ENCODE measurements around the gene PCK1.
"Not testable (repeated sequence)": the region's sequence is repeated elsewhere in the genome, so short reads cannot be mapped to it uniquely, and the experiment has no call there.

The PCK1 gene

GRCh38 chr20:57560554-57561355, at the start of gene PCK1:
PCK1 (plus strand) TSS chr20:57561110; CDS start chr20:57561412, 302 bp downstream.
- DNase-seq (ENCODE audit: low read depth), result no peak

- not testable (repeated sequence) for DNase-seq (ENCODE audit: low read depth)
Measured at GRCh38 chr20:57511709-57512108, 49.2 kb upstream of the PCK1 start.

DNA sequence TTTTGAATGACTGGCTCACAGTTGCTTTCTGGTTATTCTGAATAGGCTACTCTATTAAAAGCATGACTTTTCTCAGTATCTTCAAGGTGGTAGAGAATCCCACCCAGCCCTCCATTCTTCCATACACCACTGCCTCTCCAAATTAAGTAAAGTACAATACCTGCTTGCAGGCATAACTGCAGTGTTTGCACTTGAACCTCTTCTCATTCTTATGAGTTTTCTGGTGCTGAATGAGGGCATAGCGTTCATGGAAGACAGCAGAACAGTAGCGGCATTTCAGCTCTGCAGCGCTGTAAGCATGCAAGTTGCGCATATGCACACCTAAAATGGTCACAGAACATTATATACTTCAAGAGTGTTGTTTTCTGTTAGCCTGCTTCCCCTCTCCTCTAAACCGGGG, 48.5 kb upstream of the PCK1 start:
- DNase-seq (ENCODE audit: low read depth), result no peak

DNA sequence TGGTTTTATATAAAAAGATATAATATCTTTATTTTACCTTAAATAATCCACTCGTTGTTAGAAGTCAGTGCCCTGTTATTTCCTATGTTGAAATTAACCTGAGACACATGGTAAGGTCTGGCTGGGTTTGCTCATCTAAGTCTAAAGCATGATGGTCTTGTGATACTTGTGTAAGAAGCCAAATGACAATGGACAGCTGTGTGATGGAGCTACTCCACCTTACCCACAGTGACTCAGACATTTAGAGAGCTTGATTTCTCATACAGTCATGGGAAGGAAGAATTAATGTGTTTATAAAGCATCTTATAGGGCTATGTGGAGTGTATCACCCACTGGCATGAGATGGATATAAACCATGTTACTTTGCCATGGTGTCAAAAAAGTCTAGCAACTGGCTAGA, 47.7 kb upstream of the PCK1 start:
- DNase-seq (ENCODE audit: low read depth), result no peak

- no peak for DNase-seq (ENCODE audit: low read depth)
Measured at GRCh38 chr20:57514273-57514751, 46.6 kb upstream of the PCK1 start.

DNA sequence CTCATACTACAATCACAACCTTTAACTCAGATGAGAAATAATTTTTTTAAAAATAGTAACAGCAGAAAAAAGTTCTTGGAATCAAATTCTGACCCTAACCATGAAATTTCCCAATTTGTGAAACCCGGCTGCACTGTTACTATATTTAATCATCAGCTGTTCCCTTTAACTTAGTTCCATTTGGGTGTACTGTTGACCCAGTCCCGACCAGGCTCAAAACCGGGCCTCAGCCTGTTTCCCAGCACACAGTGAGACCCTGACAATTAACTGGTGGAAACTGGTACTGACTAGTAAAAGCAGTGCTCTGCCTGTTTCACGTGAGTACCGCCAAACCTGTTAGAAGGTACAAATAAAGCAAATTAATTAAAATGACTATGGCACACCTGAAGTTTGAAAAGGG, 43.0 kb upstream of the PCK1 start:
- no peak for DNase-seq (ENCODE audit: low read depth)

GRCh38 chr20:57522380-57523140, 38.4 kb upstream of the PCK1 start:
- no peak for DNase-seq (ENCODE audit: low read depth)

- no peak for DNase-seq (ENCODE audit: low read depth)
Measured at GRCh38 chr20:57523782-57524181, 37.1 kb upstream of the PCK1 start.

DNA sequence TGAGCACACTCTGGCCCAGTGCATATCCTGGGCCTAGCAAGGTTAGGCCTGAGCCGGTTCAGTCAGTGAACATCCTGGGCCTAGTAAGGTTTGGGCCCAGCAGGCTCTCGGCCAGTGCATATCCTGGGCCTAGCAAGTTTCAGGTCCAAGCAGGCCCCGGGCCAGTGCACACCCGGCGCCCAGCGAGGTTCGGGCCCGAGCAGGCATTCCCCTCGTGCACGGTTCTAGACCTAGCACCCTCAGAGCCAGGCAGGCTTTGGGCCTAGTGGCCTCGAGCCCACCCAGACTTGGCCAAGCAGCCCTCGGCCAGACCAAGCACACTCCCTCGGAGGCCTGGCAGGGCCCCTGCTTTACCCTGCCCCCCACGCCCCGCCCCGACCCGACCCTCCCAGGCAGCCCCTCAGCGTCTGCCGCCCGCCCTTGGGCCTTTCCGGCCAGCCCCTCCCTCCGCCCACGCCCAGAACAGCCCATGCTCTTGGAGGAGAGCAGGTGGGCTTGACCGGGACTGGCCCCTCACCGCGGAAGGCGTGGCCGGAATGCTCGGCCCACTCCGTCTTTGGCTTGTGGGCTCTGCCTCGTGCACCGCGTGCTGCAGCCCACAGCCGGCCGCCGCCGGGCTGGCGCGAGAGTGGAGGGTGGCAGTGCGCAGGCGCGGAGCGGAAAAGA, 36.3 kb upstream of the PCK1 start, which contains the start of gene CTCFL:
Gene CTCFL (minus strand): TSS at position 630 of the 666 bp plus-strand sequence. CDS start 935 bp downstream, outside the sequence.
- DNase-seq (ENCODE audit: low read depth), result no peak

GRCh38 chr20:57525328-57526086, 35.4 kb upstream of the PCK1 start:
- DNase-seq (ENCODE audit: low read depth), result no peak

- DNase-seq (ENCODE audit: low read depth), result no peak
Measured at GRCh38 chr20:57526087-57526884, 34.6 kb upstream of the PCK1 start.

GRCh38 chr20:57526885-57527460, 33.9 kb upstream of the PCK1 start:
- no peak for DNase-seq (ENCODE audit: low read depth)

DNA sequence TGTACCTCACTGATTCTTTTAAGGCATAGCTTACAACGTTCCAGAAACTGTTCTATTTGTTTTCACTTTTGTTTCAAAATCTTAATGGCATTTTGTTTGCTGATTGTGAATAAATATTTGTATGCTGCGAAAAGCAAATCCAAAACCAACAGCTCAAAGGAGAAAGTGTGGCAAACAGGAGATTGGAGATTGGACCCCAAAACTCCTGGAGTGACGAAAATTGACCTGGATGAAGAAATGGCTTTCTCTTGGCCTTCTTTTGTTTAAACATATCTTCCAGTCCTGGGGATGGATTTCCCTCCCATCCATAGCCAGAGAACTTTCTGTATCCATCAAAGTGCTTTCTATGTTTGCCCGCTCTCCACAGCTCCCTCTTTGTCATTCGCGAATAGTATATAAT, 33.2 kb upstream of the PCK1 start:
- DNase-seq (ENCODE audit: low read depth), result no peak

DNA sequence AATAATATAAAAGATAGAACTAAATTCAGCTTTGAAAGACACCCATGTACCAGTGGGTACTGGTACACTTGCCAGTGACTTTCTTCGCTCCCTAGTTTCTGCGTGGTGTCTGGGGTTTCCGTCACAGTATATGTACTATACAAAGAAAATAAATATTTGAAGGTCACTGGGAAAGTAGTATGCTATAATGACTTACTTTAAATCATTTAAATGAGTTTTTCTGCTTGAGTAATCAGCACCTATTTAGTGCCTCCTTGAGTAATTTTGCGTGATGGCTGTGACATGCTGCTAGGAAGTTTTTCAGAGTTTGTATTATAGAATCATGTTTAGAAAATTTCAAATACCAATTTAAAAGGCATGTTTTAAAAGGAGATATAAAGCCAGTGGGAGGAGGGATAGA, 32.8 kb upstream of the PCK1 start:
- DNase-seq (ENCODE audit: low read depth), result no peak

DNA sequence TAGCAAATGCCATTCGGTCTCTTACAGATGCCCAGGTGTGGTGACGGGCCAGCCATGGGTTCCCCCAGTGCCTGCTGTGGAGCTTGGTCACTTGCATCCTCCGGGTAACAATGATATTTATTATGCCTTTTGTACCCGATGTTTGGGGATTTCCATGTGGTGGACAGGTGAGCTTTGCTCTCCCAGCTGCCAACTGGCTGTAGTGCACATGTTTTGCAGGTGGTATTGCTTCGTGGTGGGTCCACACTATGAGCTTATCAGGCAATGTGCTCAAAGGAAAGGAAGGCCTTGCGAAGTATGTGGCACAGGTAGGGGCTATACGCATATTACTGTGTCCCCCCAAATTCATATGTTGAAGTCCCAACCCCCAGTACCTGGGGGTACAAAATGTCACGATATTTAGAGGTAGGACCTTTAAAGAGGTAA, 31.7 kb upstream of the PCK1 start:
- DNase-seq (ENCODE audit: low read depth), result no peak

- no peak for DNase-seq (ENCODE audit: low read depth)
Measured at GRCh38 chr20:57529810-57530209, 31.1 kb upstream of the PCK1 start.

GRCh38 chr20:57530327-57530981, 30.5 kb upstream of the PCK1 start:
- DNase-seq (ENCODE audit: low read depth), result no peak

GRCh38 chr20:57532104-57532503, 28.8 kb upstream of the PCK1 start:
- DNase-seq (ENCODE audit: low read depth), result no peak

- DNase-seq (ENCODE audit: low read depth), result no peak
Measured at GRCh38 chr20:57535297-57535696, 25.6 kb upstream of the PCK1 start.

DNA sequence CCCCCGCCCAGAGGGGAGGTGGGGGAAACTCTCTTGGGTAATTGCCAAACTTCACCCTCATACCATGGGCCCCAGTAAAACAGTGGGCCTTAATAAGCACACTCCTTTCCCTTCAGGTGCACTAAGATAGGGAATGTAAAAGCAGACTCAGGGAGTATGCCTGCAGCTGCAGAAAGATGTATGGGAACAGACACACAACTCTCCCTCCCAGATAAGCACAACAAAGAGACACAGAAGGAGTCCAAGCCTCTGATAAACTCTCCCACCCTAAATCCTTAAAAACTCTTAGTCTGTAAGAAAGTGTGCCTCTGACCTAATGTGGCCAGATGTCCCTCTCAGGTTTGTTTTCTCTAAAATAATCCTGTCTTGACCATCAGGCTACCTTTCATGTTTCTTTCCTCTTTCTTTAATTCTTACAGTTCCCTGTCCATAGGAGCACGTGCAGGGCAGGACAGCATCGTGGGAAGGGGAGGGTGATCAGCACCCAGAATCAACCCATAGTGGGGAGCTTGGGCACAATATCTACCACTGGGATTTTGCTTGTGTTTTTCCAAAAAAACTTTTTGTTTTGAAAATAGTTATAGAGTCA, 24.7 kb upstream of the PCK1 start:
- no peak for DNase-seq (ENCODE audit: low read depth)

All from activated T-helper 1 cell treated with Interleukin-2 at 50 U/mL for 16 hours (primary cell).